Activated naive CD4-positive, alpha-beta T cell treated with anti-CD3 and anti-CD28 coated beads, Interleukin-2, amount 50 U/mL, for 24 hours (primary cell): ENCODE data around the gene EPHA2.

Experiments
- H3K27ac Mint-ChIP-seq: one replicate; pipeline ENCODE4 v1.8.0; 2021; ENCODE audit warnings: mild to moderate bottlenecking, mixed read lengths
- H3K27me3 Mint-ChIP-seq: one replicate; pipeline ENCODE4 v1.8.0; 2021; ENCODE audit warnings: mixed read lengths
- H3K36me3 Mint-ChIP-seq: one replicate; pipeline ENCODE4 v1.8.0; 2021; ENCODE audit warnings: mixed read lengths
- H3K4me1 Mint-ChIP-seq: one replicate; pipeline ENCODE4 v1.8.0; 2021; ENCODE audit warnings: mixed read lengths
- H3K4me3 Mint-ChIP-seq: one replicate; pipeline ENCODE4 v1.8.0; 2021; ENCODE audit warnings: mild to moderate bottlenecking, mixed read lengths
- H3K9me3 Mint-ChIP-seq: one replicate; pipeline ENCODE4 v1.8.0; 2021; ENCODE audit warnings: mixed read lengths

The EPHA2 gene

GRCh38 chr1:16149702-16150488 is 6.0 kb downstream of the EPHA2 start:
- Mint-ChIP-seq H3K27ac (no peak overlapping the region), H3K4me1 (peaks cover 8% of the 10 kb centered on the region), H3K9me3 (no peaks in the 10 kb centered on the region), H3K36me3 (no peaks in the 10 kb centered on the region), H3K4me3 (no peak overlapping the region), H3K27me3 (peaks cover 2% of the 10 kb centered on the region)

- Mint-ChIP-seq H3K36me3 (no peaks in the 10 kb centered on the region), H3K4me1 (peaks cover 5% of the 10 kb centered on the region), H3K27ac (no peak overlapping the region), H3K4me3 (no peak overlapping the region), H3K9me3 (no peaks in the 10 kb centered on the region), H3K27me3 (peaks cover 2% of the 10 kb centered on the region)
These were observed 6.7 kb downstream of the EPHA2 start for GRCh38 chr1:16149146-16149545.

- H3K27ac Mint-ChIP-seq: peak overlapping the region; percentile 51
These were observed 7.4 kb downstream of the EPHA2 start for GRCh38 chr1:16148329-16149092.

GRCh38 chr1:16147156-16147926 is 8.5 kb downstream of the EPHA2 start:
- Mint-ChIP-seq H3K4me3 (no peak overlapping the region), H3K9me3 (no peaks in the 10 kb centered on the region), H3K4me1 (peaks cover 4% of the 10 kb centered on the region), H3K27me3 (no peaks in the 10 kb centered on the region), H3K27ac (no peak overlapping the region), H3K36me3 (no peaks in the 10 kb centered on the region)

More at GRCh38 chr1:16148329-16149092, 7.4 kb downstream of the EPHA2 start:
- no peaks in the 10 kb centered on the region for H3K9me3 Mint-ChIP-seq
- no peak overlapping the region for H3K4me3 Mint-ChIP-seq
- H3K27me3 Mint-ChIP-seq: peaks cover 2% of the 10 kb centered on the region
- no peaks in the 10 kb centered on the region for H3K36me3 Mint-ChIP-seq
- H3K4me1 Mint-ChIP-seq: peaks cover 4% of the 10 kb centered on the region

- Mint-ChIP-seq H3K4me1 (peaks cover 4% of the 10 kb centered on the region), H3K9me3 (no peaks in the 10 kb centered on the region), H3K4me3 (no peak overlapping the region), H3K27me3 (no peaks in the 10 kb centered on the region), H3K36me3 (no peaks in the 10 kb centered on the region), H3K27ac (no peak overlapping the region)
These were observed 9.4 kb downstream of the EPHA2 start for GRCh38 chr1:16146279-16147155.

- H3K4me3 Mint-ChIP-seq: no peak overlapping the region
- H3K36me3 Mint-ChIP-seq: no peaks in the 10 kb centered on the region
- no peak overlapping the region for H3K27ac Mint-ChIP-seq
- no peaks in the 10 kb centered on the region for H3K9me3 Mint-ChIP-seq
- peaks cover 7% of the 10 kb centered on the region for H3K4me1 Mint-ChIP-seq
- no peaks in the 10 kb centered on the region for H3K27me3 Mint-ChIP-seq
These were observed 10.1 kb downstream of the EPHA2 start for GRCh38 chr1:16145662-16146278.

- H3K4me1 Mint-ChIP-seq: peaks cover 8% of the 10 kb centered on the region
- no peak overlapping the region for H3K27ac Mint-ChIP-seq
- no peaks in the 10 kb centered on the region for H3K36me3 Mint-ChIP-seq
- H3K4me3 Mint-ChIP-seq: no peak overlapping the region
- H3K9me3 Mint-ChIP-seq: no peaks in the 10 kb centered on the region
- H3K27me3 Mint-ChIP-seq: no peaks in the 10 kb centered on the region
These were observed 10.7 kb downstream of the EPHA2 start for GRCh38 chr1:16145030-16145661.

- no peak overlapping the region for H3K27ac Mint-ChIP-seq
- H3K36me3 Mint-ChIP-seq: no peaks in the 10 kb centered on the region
- no peaks in the 10 kb centered on the region for H3K9me3 Mint-ChIP-seq
These were observed 11.4 kb downstream of the EPHA2 start for GRCh38 chr1:16144325-16145029.

GRCh38 chr1:16143566-16144324 is 12.1 kb downstream of the EPHA2 start:
- Mint-ChIP-seq H3K4me1 (peaks cover 8% of the 10 kb centered on the region), H3K27ac (no peak overlapping the region), H3K9me3 (no peaks in the 10 kb centered on the region), H3K4me3 (no peak overlapping the region), H3K27me3 (no peaks in the 10 kb centered on the region), H3K36me3 (no peaks in the 10 kb centered on the region)

More at GRCh38 chr1:16144325-16145029, 11.4 kb downstream of the EPHA2 start:
- Mint-ChIP-seq H3K4me3 (no peak overlapping the region), H3K4me1 (peaks cover 8% of the 10 kb centered on the region), H3K27me3 (no peaks in the 10 kb centered on the region)

GRCh38 chr1:16143005-16143565 is 12.8 kb downstream of the EPHA2 start:
- H3K36me3 Mint-ChIP-seq: no peaks in the 10 kb centered on the region
- no peak overlapping the region for H3K4me3 Mint-ChIP-seq
- H3K27ac Mint-ChIP-seq: no peak overlapping the region
- peaks cover 8% of the 10 kb centered on the region for H3K4me1 Mint-ChIP-seq
- no peaks in the 10 kb centered on the region for H3K27me3 Mint-ChIP-seq
- no peaks in the 10 kb centered on the region for H3K9me3 Mint-ChIP-seq

- Mint-ChIP-seq H3K36me3 (no peaks in the 10 kb centered on the region), H3K9me3 (no peaks in the 10 kb centered on the region), H3K27ac (no peak overlapping the region), H3K4me1 (peaks cover 8% of the 10 kb centered on the region), H3K4me3 (no peak overlapping the region), H3K27me3 (no peaks in the 10 kb centered on the region)
These were observed 13.4 kb downstream of the EPHA2 start for GRCh38 chr1:16142383-16142995.

GRCh38 chr1:16141573-16142336 is 14.1 kb downstream of the EPHA2 start:
- Mint-ChIP-seq H3K36me3 (no peaks in the 10 kb centered on the region), H3K9me3 (no peaks in the 10 kb centered on the region), H3K4me3 (no peak overlapping the region), H3K27ac (no peak overlapping the region), H3K27me3 (no peaks in the 10 kb centered on the region), H3K4me1 (peaks cover 8% of the 10 kb centered on the region)
